Activated naive CD4-positive, alpha-beta T cell treated with anti-CD3 and anti-CD28 coated beads, Interleukin-2, amount 50 U/mL, for 16 hours (primary cell): ENCODE results near the gene TXNDC15.
"Not testable (repeated sequence)": the region's sequence is repeated elsewhere in the genome, so short reads cannot be mapped to it uniquely, and the experiment has no call there.

ENCODE experiments used
- DNase-seq: peaks from one replicate; pipeline ENCODE4 v3.0.0-alpha.2; 2020

TXNDC15 gene

GRCh38 chr5:134879456-134879855 is 5.3 kb downstream of the TXNDC15 start:
- DNase-seq: no peak

GRCh38 chr5:134880937-134881336 is 6.8 kb downstream of the TXNDC15 start:
- not testable (repeated sequence) for DNase-seq

- DNase-seq: not testable (repeated sequence)
Measured at GRCh38 chr5:134881711-134882110, 7.5 kb downstream of the TXNDC15 start.

GRCh38 chr5:134887593-134888159 is 13.5 kb downstream of the TXNDC15 start:
- no peak for DNase-seq

- no peak for DNase-seq
Measured at GRCh38 chr5:134889335-134889734, 15.2 kb downstream of the TXNDC15 start.

- no peak for DNase-seq
Measured at GRCh38 chr5:134891473-134891872, 17.3 kb downstream of the TXNDC15 start.

- DNase-seq: no peak
Measured at GRCh38 chr5:134892282-134892681, 18.1 kb downstream of the TXNDC15 start.

- no peak for DNase-seq
Measured at GRCh38 chr5:134892926-134893325, 18.8 kb downstream of the TXNDC15 start.

GRCh38 chr5:134893748-134894505 is 19.8 kb downstream of the TXNDC15 start:
- no peak for DNase-seq

GRCh38 chr5:134902071-134902801 is 28.1 kb downstream of the TXNDC15 start:
- no peak for DNase-seq

GRCh38 chr5:134904610-134905245 is 30.6 kb downstream of the TXNDC15 start, which contains the start of gene PCBD2:
PCBD2 (plus strand) TSS chr5:134905131; CDS start chr5:134905140, 9 bp downstream.
- DNase-seq: peak; percentile 93

GRCh38 chr5:134905246-134905996 is 31.2 kb downstream of the TXNDC15 start:
- peak; percentile 70 for DNase-seq

GRCh38 chr5:134906811-134907210 is 32.6 kb downstream of the TXNDC15 start:
- no peak for DNase-seq

- not testable (repeated sequence) for DNase-seq
Measured at GRCh38 chr5:134910752-134911151, 36.6 kb downstream of the TXNDC15 start.

- no peak for DNase-seq
Measured at GRCh38 chr5:134911285-134912206, 37.4 kb downstream of the TXNDC15 start.

GRCh38 chr5:134913254-134913653 is 39.1 kb downstream of the TXNDC15 start:
- DNase-seq: no peak

- DNase-seq: no peak
Measured at GRCh38 chr5:134913795-134914194, 39.6 kb downstream of the TXNDC15 start.

- DNase-seq: no peak
Measured at GRCh38 chr5:134917070-134917815, 43.1 kb downstream of the TXNDC15 start.

- no peak for DNase-seq
Measured at GRCh38 chr5:134918861-134919260, 44.7 kb downstream of the TXNDC15 start.

GRCh38 chr5:134920848-134921575 is 46.8 kb downstream of the TXNDC15 start:
- no peak for DNase-seq
